Skin of body (tissue), 2 donors: ENCODE results near the gene DACT2. TPM values are rescaled to one million over a fixed set of nuclear protein-coding genes. Genes with fewer than 3 reads are reported as not detected.

Source experiments
- DNase-seq: peaks from one replicate; lab custom pipeline; 2025; lab: John Stamatoyannopoulos, UW
- total RNA-seq: library from RNA; depleted of rRNA; stranded (reverse); fragments of >200 nt; gene quantifications from one replicate; pipeline ENCODE4 v1.2.3, GENCODE V29; 2014

The DACT2 gene
- total RNA-seq, 1 donor from 2014 or later: 2.6 TPM

- DNase-seq: no peak
Observed at GRCh38 chr6:168349718-168350210, 30.2 kb upstream of the DACT2 start.

- no peak for DNase-seq
Observed at GRCh38 chr6:168348186-168348585, 28.6 kb upstream of the DACT2 start.

GRCh38 chr6:168347615-168348014 lies 28.0 kb upstream of the DACT2 start:
- DNase-seq: no peak

- DNase-seq: no peak
Observed at GRCh38 chr6:168347053-168347452, 27.5 kb upstream of the DACT2 start.

GRCh38 chr6:168345896-168346754 lies 26.5 kb upstream of the DACT2 start:
- DNase-seq: no peak

GRCh38 chr6:168345266-168345665 lies 25.7 kb upstream of the DACT2 start:
- no peak for DNase-seq

GRCh38 chr6:168344338-168344737 lies 24.8 kb upstream of the DACT2 start:
- DNase-seq: no peak

GRCh38 chr6:168343239-168344150 lies 23.9 kb upstream of the DACT2 start:
- no peak for DNase-seq

GRCh38 chr6:168342636-168343035 lies 23.1 kb upstream of the DACT2 start:
- DNase-seq: no peak

GRCh38 chr6:168341280-168341900 lies 21.8 kb upstream of the DACT2 start:
- no peak for DNase-seq

- no peak for DNase-seq
Observed at GRCh38 chr6:168340819-168341218, 21.2 kb upstream of the DACT2 start.

- no peak for DNase-seq
Observed at GRCh38 chr6:168338777-168339176, 19.2 kb upstream of the DACT2 start.

- DNase-seq: no peak
Observed at GRCh38 chr6:168336967-168337366, 17.4 kb upstream of the DACT2 start.

GRCh38 chr6:168333989-168334388 lies 14.4 kb upstream of the DACT2 start:
- no peak for DNase-seq

- no peak for DNase-seq
Observed at GRCh38 chr6:168333491-168333890, 13.9 kb upstream of the DACT2 start.

GRCh38 chr6:168333039-168333438 lies 13.5 kb upstream of the DACT2 start:
- DNase-seq: no peak

- no peak for DNase-seq
Observed at GRCh38 chr6:168332020-168332419, 12.4 kb upstream of the DACT2 start.

- no peak for DNase-seq
Observed at GRCh38 chr6:168331058-168331457, 11.5 kb upstream of the DACT2 start.

GRCh38 chr6:168330403-168330802 lies 10.8 kb upstream of the DACT2 start:
- DNase-seq: no peak

- DNase-seq: no peak
Observed at GRCh38 chr6:168328086-168328485, 8.5 kb upstream of the DACT2 start.
